ENCODE results near the gene RAD51B.
A peak's percentile ranks its signal among the peaks of the same experiment; 100 is the strongest.
"Not testable (repeated sequence)": the region's sequence is repeated elsewhere in the genome, so short reads cannot be mapped to it uniquely, and the experiment has no call there.

RAD51B gene

DNA sequence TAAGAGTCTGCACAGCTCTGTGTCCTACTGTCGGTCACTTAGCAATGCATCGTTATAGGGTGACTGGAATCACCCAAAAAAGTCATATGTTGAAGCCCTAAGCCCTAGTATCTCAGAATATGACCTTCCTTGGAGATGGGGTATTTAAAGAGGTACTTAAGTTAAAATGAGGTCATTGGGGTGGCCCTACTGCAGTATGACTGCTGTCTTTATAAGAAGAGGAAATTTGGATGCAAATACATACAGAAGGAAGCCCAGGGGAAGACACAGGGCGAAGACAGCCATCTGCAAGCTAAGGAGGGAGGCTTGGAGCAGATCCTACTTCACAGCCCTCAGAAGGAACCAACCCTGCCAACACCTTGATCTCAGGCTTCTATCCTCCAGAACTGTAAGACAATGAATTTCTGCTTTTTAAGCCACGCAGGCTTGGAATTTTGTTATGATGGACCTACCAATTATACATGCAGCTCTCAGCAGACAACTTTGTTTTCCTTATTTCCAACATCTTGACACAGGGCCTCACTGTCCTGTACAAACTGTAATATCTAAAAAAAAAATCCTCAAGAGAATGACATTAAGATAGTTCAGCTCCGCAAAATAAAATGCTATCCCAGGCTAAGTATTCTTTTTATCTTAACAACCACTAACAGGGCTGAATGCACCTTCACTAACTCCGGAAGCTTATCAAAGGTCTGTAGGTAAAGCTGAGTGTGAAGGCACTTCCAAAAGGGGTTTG is 932.9 kb downstream of the RAD51B start:
- DNase-seq: no peak

DNA sequence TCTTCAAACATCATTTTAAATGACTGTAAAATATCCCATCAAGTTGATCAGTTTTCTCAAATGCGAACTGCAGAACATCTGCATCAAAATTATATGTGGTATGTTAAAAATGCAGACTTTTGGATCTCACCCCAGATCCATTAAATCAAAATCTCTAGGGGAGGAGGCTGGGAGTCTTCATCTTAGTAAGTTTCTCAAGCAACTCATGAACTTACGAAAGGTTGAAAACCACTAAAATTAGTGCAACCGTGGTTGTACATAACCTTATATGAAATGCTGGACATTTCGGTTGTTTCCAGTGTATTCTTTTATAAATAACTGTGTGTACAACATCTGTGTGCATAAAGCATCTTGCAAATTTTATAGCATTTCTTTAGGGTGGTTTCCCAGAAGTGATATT is 934.1 kb downstream of the RAD51B start:
- DNase-seq: no peak

DNA sequence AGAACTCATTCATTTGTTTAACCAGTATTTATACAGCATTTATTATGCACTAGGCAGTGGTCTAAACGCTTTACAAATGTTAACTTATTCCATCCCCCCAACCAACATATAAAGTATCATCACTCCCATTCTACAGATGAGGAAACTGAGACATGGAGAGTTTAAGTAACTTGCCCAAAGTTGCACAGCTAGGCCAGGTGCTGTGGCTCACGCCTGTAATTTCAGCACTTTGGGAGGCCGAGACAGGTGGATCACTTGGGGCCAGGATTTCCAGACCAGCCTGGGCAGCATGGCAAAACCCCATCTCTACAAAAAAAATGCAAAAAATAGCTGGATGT is 935.4 kb downstream of the RAD51B start:
- DNase-seq: no peak

DNA sequence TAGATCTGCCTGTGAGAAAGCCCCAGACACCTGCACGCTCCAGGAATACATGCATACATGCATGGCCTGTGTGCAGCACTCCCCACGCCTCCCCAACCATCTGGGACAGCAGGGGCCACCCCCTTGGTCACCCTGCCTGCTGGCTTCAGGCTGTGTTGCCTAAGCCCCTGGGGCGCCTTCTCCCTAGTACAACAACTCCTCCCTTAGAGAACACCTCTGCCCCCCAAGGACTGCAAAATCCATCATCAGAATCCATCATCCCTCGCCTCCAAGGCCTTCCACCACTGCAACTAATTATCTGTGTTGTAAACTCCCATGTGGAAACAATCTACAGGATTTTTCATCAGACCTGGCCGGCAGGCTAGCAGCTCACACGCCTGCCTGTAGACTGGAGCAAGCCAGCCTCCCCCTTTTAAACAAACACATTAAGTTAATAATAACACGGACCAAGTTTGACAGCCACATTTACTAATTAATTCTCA is 936.5 kb downstream of the RAD51B start:
- DNase-seq: no peak

DNA sequence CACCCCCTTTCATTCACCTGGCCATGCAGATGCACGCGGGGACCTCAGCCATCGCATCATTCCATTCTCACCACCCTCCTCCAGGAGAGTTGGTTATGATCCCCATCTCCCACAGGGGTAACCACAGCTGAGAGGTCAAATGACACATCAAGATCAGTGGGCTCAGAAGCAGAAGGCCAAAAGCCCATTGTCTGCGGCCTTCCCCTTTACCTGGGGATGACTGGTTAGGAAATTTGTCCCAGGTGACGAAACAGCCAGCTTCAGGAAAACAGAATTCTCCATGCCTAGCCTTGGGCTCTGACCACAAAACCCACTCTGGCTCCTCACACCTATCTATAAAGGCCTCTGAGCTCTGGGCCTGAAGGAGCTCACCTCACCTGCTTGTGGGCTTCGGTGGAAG is 937.2 kb downstream of the RAD51B start:
- no peak for DNase-seq

DNA sequence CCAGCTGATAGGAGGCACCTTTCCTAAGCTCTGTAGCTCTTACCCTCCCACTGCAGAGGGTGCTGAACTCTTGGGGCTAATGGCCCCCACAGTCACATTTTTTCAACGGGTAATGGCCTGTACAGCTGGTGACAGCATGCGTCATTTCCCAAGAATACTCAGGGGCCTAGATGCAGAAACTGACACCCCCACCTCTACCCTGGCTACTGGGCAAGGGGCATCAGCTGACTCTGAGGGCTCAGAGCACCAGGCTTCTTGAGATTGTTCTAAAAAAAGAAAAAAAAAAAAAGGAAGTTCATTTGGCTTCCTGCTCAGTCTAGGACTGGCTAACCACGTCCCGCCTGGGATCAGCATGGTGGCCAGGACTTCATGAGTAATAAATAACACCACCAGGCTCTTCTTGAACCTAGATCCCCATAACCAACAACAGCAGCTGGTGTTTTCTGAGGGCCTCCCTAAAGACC is 938.1 kb downstream of the RAD51B start:
- DNase-seq: no peak

DNA sequence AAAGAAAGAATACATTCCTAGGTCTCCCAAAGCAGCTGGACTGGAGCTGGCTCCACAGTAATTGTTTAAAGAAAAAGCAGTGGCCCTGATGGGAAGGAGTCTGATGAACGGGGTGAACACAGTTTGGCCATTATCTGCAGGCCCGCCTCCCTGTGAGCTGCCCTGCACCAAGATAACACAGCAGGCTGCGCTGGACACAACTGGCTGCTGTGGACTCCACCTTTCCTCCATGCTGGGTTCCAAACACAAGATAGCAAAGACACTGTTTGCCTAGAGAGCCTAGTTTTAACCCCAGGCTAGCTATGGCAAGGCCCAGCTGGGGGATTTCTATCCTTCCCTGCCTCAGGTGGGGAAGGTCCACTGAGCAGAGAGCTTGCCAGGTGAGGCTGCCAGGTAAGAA is 938.7 kb downstream of the RAD51B start:
- DNase-seq: no peak

DNA sequence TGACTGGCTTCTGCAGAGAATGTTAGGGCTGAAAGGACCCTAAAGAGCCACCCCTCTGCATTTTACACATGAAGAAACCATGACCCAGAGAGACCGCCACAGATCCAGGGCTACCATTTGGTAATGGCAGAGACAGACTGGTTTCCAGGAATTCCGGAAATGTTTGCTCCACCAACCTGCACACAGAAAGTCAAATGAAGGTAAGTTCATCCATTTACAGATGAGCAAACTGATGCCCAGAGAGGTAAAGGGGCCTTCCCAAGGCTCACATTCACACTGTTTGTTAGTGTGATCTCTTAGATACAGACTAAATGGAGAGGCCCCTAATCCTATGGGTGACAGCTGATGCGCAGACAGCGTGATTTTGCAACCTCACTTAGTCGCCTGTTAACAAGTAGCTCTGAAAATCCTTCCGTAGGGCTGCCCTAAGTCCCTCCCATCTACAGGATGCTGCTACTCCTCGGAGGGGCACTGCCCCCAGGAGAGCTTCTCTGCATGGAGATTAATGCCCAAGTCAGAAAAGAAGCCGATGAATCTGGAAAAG is 939.5 kb downstream of the RAD51B start:
- no peak for DNase-seq

DNA sequence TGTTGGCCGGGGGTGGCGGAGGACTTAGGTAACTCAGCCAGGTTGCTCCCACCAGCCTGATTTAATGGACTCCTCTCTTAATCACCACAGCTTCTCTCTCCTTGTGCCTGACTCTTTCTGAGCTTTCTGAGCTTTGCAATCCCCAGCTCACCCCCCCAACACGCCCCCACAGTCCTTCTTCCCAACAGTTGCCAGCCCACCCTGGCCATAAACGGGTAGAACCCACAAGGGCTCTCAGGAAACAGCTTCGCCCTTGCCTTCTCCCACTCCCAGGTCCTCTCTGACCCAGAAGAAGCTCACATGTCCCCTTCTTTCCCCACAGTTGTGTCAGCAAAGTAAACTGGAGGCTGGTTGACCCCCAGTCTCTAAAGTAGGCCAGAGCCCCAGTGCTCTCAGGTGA is 940.4 kb downstream of the RAD51B start:
- no peak for DNase-seq

DNA sequence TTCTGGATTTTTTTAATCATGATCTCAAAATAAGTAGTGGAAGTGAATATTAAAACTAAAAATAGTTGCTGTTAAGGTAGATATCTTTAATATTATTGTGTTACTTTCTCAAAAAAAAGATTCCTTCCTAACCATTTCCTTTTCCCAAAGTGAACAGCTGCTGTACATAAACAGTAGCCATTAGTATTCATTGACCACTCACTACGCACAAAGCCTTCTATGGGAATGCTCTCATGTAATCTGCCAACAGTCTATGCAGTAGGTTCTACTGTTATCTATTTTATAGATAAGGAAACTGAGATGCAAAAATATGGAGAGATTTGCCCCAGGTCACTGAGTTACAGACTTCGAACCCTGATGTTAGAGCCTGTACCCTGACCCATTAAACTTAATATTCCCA is 941.2 kb downstream of the RAD51B start:
- no peak for DNase-seq

DNA sequence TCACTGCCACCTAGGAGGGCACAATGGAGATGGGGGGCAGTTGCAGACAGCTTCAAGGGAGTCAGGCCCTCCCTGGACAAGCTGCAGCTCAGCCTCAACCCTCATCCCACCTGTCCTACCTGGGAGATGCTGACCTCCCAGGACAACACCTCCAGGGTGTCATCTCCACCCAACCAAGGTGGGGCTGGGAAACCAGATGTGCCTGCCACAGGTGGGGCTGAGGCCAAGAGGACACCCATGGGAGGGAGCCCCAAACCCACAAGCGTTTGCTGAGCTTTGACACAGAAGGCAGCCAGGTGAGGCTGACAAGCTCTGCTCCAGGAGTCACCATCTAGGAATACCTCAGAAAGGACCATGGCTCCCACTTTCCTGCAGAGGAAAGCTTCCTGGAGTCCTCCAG is 941.8 kb downstream of the RAD51B start:
- DNase-seq: no peak

DNA sequence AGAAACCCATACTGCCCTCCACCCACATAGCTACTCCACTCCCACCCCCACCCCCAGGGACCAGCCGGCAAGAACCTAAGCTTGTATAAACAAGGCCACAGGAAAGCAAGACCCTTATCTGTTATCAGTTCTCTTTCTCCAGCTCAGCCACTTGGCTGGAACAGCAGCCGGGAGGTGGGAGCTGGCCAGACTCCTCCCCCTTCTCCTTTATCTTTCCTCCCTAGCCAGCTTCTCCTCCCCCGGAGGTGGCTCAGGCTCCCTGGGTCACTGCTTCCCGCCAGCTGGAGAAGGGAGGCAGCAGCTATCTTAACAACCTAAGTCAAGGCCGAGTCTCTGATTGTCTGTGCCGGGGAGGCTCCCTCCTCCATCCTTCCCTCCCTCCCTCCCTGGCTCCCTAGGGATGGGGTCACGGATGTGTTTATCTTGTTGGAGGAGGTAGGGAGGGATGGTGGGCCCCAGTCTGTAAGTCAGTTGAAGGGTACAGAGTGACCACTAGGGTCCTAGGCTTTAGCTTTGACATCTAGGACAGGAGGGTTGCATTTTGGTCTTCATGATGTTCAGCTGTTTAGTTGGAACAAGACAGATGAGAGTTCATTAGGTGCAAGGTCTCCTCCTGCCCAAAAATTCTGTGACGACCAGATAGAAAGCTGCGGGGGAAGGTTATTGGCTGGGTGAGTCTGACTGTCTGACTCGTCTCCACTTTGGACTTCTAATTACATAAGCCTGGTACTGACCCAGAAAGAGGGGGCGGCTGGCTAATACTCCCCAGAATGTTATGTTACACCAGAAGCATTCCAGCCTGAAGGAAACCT is 943.6 kb downstream of the RAD51B start:
- no peak for DNase-seq

DNA sequence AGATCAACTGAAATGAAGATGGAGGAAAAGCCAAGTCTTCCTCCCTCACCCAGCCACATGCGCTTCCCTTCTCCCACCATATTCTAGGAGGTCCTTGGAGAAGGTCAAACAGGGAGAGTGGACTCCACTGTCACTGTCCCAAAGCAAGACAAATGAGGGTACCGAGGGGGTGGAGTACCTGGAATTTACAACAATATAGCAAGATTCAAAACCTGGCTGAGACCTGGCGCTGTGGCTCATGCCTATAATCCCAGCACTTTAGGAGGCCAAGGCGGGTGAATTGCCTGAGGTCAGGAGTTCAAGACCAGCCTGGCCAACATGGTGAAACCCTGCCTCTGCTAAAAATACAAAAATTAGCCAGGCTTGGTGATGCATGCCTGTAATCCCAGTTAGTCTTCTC is 944.3 kb downstream of the RAD51B start:
- DNase-seq: not testable (repeated sequence)

DNA sequence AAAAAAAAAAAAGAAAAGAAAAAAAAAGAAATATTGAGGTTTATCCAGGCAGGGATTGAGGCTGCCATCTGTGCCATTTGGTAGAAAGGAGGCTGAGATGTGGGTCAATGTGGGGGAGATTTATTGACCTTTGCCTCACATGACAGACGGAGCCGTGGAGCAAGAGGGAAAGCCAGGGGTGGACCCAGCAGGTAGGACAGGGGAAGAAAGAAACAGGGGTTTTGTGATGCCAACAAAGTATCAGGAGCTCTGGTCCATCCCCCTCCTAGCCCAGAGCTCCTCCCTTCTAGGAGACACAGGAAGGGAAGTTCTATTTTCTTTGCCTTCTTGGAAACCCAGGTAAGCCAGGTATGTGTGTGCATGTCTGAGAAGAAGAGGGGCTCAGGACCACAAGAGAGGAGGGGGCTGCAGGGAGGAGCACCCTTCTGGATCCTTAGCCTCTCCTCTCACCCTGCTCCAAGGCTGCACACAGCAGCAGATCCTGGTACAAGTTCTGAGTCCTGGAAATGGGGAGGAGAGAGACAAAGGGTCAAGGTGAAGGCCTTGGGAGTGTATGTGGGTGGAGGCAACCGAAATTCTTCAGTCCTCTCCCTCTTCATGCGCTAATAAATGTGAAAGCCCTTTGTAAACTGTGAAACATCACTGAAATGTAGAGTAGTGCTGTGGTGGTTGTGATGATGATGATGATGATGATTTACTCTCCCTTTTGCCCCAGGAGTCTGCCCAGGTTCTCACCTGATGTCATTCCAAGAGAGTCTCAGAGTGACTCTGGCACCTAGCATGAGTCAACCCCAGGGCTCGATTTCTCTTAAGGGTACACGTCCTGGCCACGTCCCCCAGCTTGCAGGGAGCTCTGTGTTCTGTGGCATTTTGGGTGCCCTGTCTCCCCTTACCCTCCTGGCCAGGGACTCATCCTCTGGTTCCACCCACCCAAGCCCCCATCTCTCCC is 947.0 kb downstream of the RAD51B start:
- DNase-seq: no peak

DNA sequence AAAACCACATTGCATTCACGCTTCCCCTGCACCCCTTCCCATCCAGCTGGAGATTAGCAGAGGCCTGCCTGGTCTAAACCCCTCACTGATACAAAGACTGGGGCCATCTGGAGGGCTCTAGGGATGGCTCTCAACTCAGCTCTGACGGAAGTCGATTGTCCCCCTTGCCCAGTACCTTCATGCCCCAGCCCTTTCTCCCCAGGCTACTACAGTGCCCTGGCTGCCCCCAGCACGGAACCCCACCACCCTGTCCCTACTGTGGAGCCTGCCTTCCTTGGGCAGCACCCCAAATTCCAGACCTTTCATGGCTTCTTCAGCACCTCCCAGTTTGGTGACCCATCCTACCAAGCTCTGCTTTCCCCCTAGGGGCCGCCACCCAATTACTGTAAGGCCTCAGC is 947.7 kb downstream of the RAD51B start:
- DNase-seq: no peak

DNA sequence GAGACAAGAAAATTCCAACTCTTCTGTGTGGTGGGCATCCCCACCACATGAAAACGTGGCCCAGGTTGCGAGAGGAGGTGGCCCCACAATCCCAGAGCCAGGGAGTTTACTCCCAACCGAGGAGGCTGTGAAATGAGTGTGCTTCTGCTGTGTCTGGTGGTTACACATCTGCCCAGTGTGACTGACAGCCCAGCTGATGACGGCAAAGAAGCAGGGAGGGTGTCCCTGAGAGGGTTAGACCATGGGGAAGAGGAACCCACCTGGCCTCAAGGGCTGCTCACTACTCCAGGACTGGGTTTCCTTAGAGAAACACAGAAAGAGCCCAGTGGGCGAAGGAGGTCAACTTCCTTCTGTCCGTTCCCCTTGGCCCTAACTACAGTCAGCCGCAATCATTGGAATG is 948.7 kb downstream of the RAD51B start:
- DNase-seq: no peak

DNA sequence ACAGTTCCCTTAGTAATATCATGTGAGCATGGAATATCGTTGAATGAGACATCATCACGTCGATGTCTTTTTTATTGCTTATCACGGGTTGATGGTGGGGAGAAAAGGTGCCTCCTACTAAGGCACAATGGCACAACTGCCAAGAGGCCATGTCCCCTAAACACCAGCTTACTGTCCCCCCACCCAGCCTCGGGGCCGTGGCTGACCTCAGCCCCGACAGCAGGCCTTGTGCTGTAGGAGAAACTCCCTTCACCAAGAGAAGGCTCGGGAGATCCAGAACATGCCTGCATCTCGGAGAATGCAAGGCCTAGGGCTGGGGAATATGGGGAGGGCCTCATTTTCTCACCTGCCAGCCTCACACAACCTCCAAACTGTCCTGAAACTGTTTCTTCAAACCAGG is 950.5 kb downstream of the RAD51B start:
- DNase-seq: no peak

DNA sequence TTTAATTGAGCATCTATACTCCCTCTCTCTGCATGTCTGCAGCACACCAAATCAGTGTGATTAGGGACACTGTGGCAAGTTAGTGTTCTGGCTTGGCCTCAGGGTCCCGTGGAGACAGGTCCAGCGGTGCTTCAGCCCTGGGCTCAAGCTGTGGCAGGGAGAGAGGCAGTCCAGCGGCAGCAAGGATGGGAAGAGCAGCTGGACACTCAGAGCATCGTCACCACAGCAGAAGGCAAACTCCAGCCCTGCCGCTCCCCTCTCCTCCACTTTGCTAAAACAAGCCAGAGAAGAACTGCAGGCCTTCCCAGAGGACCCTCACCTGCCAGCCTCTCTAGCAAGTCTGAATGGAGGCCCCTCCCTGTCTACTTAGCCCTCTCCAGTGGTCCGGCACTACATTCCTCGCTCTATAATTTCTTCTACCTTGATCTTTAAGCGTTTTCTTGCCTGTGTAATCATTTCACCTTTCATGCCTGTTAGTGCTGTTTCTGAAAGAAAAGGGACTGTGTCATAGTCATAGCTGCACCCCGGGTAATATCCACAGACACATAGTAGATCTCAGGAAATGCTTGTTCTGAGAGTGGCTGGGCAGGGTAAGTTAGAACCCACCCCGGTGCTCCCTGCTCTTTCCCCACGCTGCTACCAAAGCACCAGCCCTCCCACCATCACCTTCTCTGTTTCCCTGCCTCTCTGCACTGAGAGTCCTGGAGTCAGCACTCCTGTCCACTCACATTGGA is 951.1 kb downstream of the RAD51B start:
- no peak for DNase-seq

DNA sequence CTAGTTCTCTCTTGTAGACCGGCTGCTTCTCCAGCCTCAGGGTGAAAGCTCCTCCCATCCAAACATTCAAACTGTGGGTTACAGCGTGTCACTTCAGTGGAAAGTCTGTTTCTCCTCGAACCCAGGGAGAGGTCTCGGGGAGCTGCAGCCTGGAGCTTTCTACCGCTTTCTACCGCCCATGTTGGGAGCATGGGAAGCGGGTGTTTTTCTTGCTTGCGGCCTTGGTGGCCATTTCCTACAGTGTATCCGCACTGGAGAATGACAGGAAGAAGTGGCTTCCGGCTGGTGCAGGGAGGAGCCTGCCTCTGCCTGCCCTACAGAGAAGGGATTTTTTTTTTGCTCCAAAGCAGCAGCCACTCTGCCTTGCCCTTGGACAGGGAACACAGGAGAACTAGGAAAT is 952.1 kb downstream of the RAD51B start:
- DNase-seq: peak; percentile 28

DNA sequence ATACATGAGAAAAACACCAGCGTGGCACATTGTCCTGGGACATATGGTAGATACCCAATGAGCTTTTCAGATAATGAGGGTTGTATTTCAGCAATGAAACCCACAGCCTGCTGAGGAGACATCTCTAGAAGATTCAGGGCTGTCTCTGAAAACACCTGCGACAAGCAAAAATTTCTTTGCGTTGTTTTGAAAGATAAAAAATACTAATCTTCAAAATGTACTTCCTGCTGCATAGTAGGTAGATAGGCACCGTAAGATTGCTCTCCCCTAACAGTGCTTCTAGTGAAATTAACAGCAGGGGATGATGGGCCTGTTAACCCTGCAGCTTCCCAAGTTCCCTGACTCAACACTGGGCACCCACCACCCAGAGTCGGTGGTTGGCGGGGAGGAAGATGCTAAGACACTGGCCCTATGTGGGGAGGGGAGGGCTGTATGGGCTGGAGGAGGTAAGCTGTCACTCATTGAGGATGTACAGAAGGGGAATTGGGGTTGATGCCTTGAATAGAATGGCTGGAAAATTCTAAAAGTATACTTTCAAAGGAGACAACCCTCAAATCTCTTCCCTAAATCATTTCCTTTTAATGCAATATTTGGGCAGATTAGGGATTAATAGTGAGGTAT is 953.3 kb downstream of the RAD51B start:
- DNase-seq: no peak

DNA sequence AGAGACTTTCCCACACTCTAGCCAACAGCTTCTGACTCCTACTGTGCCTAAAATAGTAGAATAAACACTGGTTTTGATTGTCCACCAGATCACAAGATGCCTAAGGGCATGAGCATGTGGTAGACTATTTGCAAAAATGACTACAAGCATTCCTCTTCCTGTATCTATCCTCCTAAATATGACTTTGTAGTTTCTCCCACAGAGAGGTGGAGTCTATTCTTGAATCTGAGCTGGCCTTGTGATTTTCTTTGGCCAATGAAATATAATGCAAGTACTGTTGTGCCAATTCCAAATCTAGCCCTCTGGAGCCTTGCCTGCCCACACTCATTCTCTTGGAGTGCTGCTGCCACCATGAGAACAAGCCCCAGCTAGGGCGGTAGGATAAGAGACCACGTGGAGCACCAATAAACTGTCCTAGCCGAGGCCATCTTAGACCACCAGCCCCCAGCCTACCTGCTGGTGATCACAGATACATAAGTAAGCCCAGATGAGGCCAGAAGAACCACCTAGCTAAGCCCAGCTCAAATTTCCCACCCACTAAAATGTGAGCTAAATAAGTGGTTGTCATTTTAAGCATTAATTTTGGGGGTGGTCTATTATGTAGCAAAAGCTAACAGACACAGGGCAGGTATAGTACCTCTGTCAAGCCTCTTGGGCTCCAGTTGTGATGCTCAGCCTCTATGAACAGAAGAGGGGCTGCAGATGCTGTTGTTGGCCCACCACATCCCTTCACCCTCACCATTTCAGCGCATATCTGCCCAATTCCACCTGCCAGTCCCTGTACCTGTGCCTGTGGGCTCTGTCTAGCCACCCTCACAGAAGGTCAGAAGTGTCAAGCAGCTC is 955.4 kb downstream of the RAD51B start:
- no peak for DNase-seq
